SK-N-MC (cell line): ENCODE results near the gene TECPR2.

ENCODE experiments used
- DNase-seq: peaks from one replicate; pipeline ENCODE4 v3.0.0-alpha.2; 2011; ENCODE audit warnings: low read depth, low spot score
- H3K27ac ChIP-seq: fragments of 200-600 bp; sonication (generic); 2 replicates; pipeline ENCODE4 v1.5.1; 2016; ENCODE audit warnings: mixed run types
- H3K36me3 ChIP-seq: fragments of 200-600 bp; sonication (generic); 2 replicates; pipeline ENCODE4 v1.6.1; 2017; ENCODE audit warnings: antibody characterized with exemption, low read length, mixed read lengths; ENCODE audit not compliant: insufficient read depth
- H3K4me3 ChIP-seq: fragments of 200-600 bp; sonication (generic); 2 replicates; pipeline ENCODE4 v1.5.1; 2016
- H3K9ac ChIP-seq: fragments of 200-600 bp; sonication (generic); 2 replicates; pipeline ENCODE4 v1.8.0; 2017; ENCODE audit warnings: mixed run types, mixed read lengths; ENCODE audit not compliant: insufficient read length
- H3K9me3 ChIP-seq: fragments of 200-600 bp; sonication (generic); 2 replicates; pipeline ENCODE4 v1.6.1; 2017; ENCODE audit warnings: low read depth, mild to moderate bottlenecking, antibody characterized with exemption, low read length, moderate library complexity, mixed read lengths
- EZH2 ChIP-seq: fragments of 200-600 bp; sonication (generic); IDR thresholded peaks from one replicate; pipeline ENCODE4 v1.6.1; 2017; ENCODE audit warnings: antibody characterized with exemption
- FOXP2 ChIP-seq: optimal IDR thresholded peaks from 2 replicates; pipeline ENCODE3; 2011; ENCODE audit warnings: mild to moderate bottlenecking, moderate library complexity; ENCODE audit not compliant: insufficient read depth; ENCODE audit errors: extremely low read length, control extremely low read depth
- POLR2AphosphoS5 ChIP-seq: IDR thresholded peaks from 2 replicates; pipeline ENCODE4 v1.6.1; 2012; ENCODE audit warnings: mild to moderate bottlenecking, low read depth, low read length, borderline replicate concordance

The TECPR2 gene

DNA sequence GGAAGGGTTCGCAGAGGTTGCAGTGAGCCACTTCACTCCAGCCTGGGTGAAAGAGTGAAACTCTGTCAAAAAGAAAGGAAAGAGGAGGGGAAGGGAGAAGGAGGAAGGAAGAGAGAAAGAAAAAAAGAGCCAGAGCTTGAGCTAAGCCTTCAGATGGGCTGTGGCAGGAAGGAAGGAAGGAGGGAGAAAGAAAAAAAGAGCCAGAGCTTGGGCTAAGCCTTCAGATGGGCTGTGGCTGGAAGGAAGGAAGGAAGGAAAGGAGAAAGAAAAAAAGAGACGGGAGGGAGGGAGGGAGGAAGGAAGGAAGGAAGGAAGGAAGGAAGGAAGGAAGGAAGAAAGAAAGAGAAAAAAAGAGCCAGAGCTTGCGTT is 160.4 kb downstream of the TECPR2 start:
- Histone ChIP-seq H3K9ac (peak overlapping the region; percentile 84), H3K36me3 (no peaks in the 10 kb centered on the region), H3K9me3 (no peaks in the 10 kb centered on the region), H3K27ac (peak overlapping the region; percentile 100), H3K4me3 (peak overlapping the region; percentile 76)
- DNase-seq = peak; percentile 81
- TF ChIP-seq FOXP2 = no peak
- TF ChIP-seq EZH2 = no peak
- no peak; the same call in 1 of the 2 replicates for TF ChIP-seq POLR2AphosphoS5

DNA sequence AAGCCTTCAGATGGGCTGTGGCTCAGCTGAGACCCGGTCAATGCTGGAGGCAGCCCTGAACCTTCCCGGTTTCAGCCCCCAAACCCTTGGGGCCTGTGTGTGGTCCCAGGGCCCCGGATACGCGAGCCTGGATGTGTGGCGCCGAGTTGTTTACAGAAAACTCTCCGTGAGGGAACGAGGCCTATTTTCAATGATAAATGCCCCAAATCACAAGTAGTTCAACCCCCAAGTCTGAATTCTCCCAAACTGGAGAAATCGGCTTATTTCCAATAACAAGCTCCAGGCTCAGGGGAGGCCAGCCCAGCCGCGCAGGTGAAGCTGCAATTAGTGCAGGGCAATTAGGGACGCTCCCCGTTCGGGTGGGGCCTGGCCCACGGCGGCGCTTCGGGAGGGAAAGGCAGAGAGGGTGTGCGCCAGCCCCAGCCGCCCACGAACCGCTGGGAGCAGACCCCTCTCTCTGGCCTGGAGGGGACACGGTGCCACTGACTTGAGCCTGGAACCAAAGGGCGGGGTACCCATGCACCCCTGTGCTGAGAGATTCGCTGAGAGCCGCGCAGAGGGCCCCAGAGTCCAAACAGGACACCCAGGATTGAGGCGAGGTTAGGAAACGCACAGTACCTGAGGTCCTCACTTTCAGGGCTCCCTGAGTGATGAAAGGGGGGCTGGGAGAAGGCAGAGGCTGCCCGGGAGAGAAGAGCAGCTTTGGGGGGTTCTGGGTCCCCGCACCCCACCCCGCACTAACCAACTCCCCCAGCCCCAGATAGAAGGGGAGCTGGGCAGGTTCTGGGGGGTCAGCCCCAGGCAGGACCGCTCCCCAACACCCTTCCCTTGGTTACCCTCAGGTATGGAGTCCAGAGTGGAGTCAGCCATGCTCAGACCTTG is 161.1 kb downstream of the TECPR2 start:
- peak overlapping the region; percentile 100 for H3K27ac ChIP-seq

DNA sequence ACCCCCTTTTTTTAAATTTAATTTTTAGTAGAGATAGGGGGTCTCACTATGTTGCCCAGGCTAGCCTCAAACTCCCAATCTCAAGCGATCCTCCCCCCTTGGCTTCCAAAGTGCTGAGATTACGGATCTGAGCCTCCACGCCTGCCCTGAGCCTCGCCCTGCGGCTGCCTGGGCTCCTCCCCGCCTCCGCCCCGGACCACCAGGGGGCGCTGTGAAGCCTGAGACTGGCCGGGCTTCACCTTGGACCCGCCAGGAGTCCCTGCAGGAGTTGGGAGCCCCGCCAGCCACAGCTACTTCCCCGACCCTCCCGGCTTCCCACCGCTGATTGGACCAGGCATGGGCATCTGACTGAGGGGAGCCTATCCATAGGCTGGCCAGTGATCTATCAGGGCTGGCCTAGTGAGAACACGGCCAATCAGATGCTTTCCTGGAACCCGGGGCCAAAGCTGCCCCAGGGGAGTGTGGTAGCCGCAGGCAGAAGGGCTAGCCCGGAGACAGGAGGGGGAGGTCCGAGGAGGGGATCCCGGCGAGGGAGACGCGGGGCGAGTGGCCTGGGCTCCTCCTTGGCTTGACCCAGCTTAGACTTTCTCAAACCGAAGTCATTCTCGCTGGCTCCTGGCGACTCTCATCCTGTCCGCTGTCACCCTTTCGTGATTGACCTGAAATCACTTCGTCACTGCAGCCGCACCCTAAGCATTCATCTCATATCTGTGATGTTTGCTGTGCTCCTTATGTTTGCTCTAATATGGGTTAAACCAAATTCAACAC is 161.9 kb downstream of the TECPR2 start:
- Histone ChIP-seq H3K36me3 (no peaks in the 10 kb centered on the region), H3K4me3 (peak overlapping the region; percentile 95), H3K9ac (peak overlapping the region; percentile 93), H3K27ac (peak overlapping the region; percentile 100), H3K9me3 (no peaks in the 10 kb centered on the region)
- peak; percentile 93 for DNase-seq
- TF ChIP-seq POLR2AphosphoS5 = peak; percentile 59; the same call in 1 of the 2 replicates
- no peak for TF ChIP-seq EZH2
- no peak for TF ChIP-seq FOXP2

More for the DNA sequence above, 161.1 kb downstream of the TECPR2 start:
- peak overlapping the region; percentile 84 for H3K9ac ChIP-seq
- no peaks in the 10 kb centered on the region for H3K36me3 ChIP-seq
- peak; percentile 56; the same call in 1 of the 2 replicates for TF ChIP-seq POLR2AphosphoS5
- TF ChIP-seq EZH2 = no peak
- H3K4me3 ChIP-seq = peak overlapping the region; percentile 76
- peak; percentile 84 for DNase-seq
- H3K9me3 ChIP-seq = no peaks in the 10 kb centered on the region

GRCh38 chr14:102525219-102525928 is 162.6 kb downstream of the TECPR2 start:
- Histone ChIP-seq H3K4me3 (peak overlapping the region; percentile 95), H3K9me3 (no peaks in the 10 kb centered on the region), H3K27ac (peak overlapping the region; percentile 100), H3K9ac (peak overlapping the region; percentile 93), H3K36me3 (no peaks in the 10 kb centered on the region)
- DNase-seq = peak; percentile 91
- TF ChIP-seq POLR2AphosphoS5 = peak; percentile 73
- TF ChIP-seq FOXP2 = no peak
- TF ChIP-seq EZH2 = no peak

DNA sequence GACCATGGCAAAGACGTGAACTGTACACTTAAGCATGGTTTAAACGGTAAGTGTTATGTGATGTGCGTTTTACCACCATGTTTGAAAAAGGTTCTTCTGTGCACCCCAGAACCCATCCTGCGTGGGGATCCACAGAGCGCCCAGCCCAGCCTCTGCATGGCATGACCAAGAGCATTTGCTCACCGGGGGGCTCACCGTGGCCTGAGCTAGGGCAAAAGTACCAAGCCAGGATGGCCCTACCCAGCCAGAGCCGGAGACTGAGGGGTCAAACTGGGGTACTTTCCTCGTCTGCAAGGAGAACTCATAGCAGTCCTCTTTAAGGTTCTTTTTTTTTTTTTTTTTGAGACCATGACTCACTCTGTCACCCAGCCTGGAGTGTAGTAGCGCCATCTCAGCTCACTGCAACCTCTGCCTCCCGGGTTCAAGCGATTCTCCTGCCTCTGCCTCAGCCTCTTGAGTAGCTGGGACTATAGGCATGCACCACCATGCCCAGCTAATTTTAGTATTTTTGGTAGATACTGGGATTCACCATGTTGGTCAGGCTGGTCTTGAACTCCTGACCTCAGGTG is 163.3 kb downstream of the TECPR2 start:
- H3K9ac ChIP-seq = peak overlapping the region; percentile 88
- TF ChIP-seq POLR2AphosphoS5 (no peak), EZH2 (no peak), FOXP2 (no peak)
- H3K36me3 ChIP-seq = no peaks in the 10 kb centered on the region
- DNase-seq = no peak
- H3K4me3 ChIP-seq = peak overlapping the region; percentile 95
- peak overlapping the region; percentile 100 for H3K27ac ChIP-seq
- H3K9me3 ChIP-seq = no peaks in the 10 kb centered on the region

GRCh38 chr14:102528431-102529170 is 165.9 kb downstream of the TECPR2 start:
- H3K9me3 ChIP-seq = no peaks in the 10 kb centered on the region
- H3K4me3 ChIP-seq = no peak overlapping the region
- H3K36me3 ChIP-seq = no peaks in the 10 kb centered on the region
- H3K9ac ChIP-seq = no peak overlapping the region
- DNase-seq = no peak
- peak overlapping the region; percentile 50; the same call in 1 of the 2 replicates for H3K27ac ChIP-seq
- TF ChIP-seq EZH2 (no peak), FOXP2 (no peak), POLR2AphosphoS5 (no peak)

- DNase-seq = peak; percentile 78
- TF ChIP-seq FOXP2 (no peak), POLR2AphosphoS5 (peak; percentile 31; the same call in 1 of the 2 replicates)
- no peaks in the 10 kb centered on the region for H3K36me3 ChIP-seq
- peak overlapping the region; percentile 51 for H3K9ac ChIP-seq
- peak overlapping the region; percentile 99 for H3K27ac ChIP-seq
- H3K9me3 ChIP-seq = no peaks in the 10 kb centered on the region
- peak overlapping the region; percentile 44 for H3K4me3 ChIP-seq
Measured at GRCh38 chr14:102530828-102531478, 168.2 kb downstream of the TECPR2 start.
